IPS DF 19.7 (cell line): ENCODE data around the gene MLST8.
"Not testable (repeated sequence)": the region's sequence is repeated elsewhere in the genome, so short reads cannot be mapped to it uniquely, and the experiment has no call there.

Experiments used
- DNase-seq: peaks from one replicate; pipeline ENCODE4 v3.0.0-alpha.2; 2013; ENCODE audit warnings: low read depth, low spot score

Gene MLST8

GRCh38 chr16:2244926-2245795 is 39.9 kb downstream of the MLST8 start:
- DNase-seq: no peak

- DNase-seq: no peak
Measured at GRCh38 chr16:2246301-2246885, 41.1 kb downstream of the MLST8 start.

GRCh38 chr16:2250652-2251295 is 45.5 kb downstream of the MLST8 start:
- DNase-seq: no peak

GRCh38 chr16:2251296-2252111 is 46.2 kb downstream of the MLST8 start, which contains the start of gene ECI1:
Gene ECI1, minus strand, starts transcription at chr16:2251587. Its CDS starts 21 bp downstream, at chr16:2251566.
- DNase-seq: peak; percentile 73

GRCh38 chr16:2252806-2253148 is 47.5 kb downstream of the MLST8 start:
- DNase-seq: no peak

GRCh38 chr16:2253293-2253692 is 48.0 kb downstream of the MLST8 start:
- no peak for DNase-seq

GRCh38 chr16:2256531-2257140 is 51.4 kb downstream of the MLST8 start:
- no peak for DNase-seq

GRCh38 chr16:2257726-2258125 is 52.5 kb downstream of the MLST8 start:
- no peak for DNase-seq

GRCh38 chr16:2258530-2258929 is 53.3 kb downstream of the MLST8 start:
- DNase-seq: not testable (repeated sequence)
